HG02970 (cell line): ENCODE measurements around the gene ETV7.
"Not testable (repeated sequence)": the region's sequence is repeated elsewhere in the genome, so short reads cannot be mapped to it uniquely, and the experiment has no call there.

Experiments
- ATAC-seq: cut with Tn5 transposase; IDR thresholded peaks from one replicate; pipeline ENCODE4 v1.9.1; 2021; ENCODE audit warnings: mild to moderate bottlenecking, moderate library complexity, moderate number of reproducible peaks; ENCODE audit not compliant: unreplicated experiment, low FRiP score

Gene ETV7

GRCh38 chr6:36368421-36368820 lies 19.0 kb downstream of the ETV7 start:
- ATAC-seq = no peak

- no peak for ATAC-seq
These were observed 19.7 kb downstream of the ETV7 start for GRCh38 chr6:36367743-36368142.

GRCh38 chr6:36364669-36365479 lies 22.6 kb downstream of the ETV7 start:
- ATAC-seq = no peak

GRCh38 chr6:36364061-36364635 lies 23.3 kb downstream of the ETV7 start:
- not testable (repeated sequence) for ATAC-seq

GRCh38 chr6:36363371-36363752 lies 24.1 kb downstream of the ETV7 start:
- not testable (repeated sequence) for ATAC-seq

- ATAC-seq = no peak
These were observed 24.7 kb downstream of the ETV7 start for GRCh38 chr6:36362551-36363370.

- ATAC-seq = no peak
These were observed 26.4 kb downstream of the ETV7 start for GRCh38 chr6:36361071-36361470.

GRCh38 chr6:36360241-36361054 lies 27.0 kb downstream of the ETV7 start:
- no peak for ATAC-seq

- ATAC-seq = no peak
These were observed 29.1 kb downstream of the ETV7 start for GRCh38 chr6:36358226-36358915.

- no peak for ATAC-seq
These were observed 29.6 kb downstream of the ETV7 start for GRCh38 chr6:36357872-36358225.

- no peak for ATAC-seq
These were observed 31.6 kb downstream of the ETV7 start for GRCh38 chr6:36355819-36356218.

GRCh38 chr6:36353411-36353915 lies 34.0 kb downstream of the ETV7 start:
- no peak for ATAC-seq

GRCh38 chr6:36352477-36353157 lies 34.9 kb downstream of the ETV7 start:
- no peak for ATAC-seq

- no peak for ATAC-seq
These were observed 36.5 kb downstream of the ETV7 start for GRCh38 chr6:36350681-36351571.

- no peak for ATAC-seq
These were observed 37.4 kb downstream of the ETV7 start for GRCh38 chr6:36350082-36350481.

- no peak for ATAC-seq
These were observed 38.2 kb downstream of the ETV7 start for GRCh38 chr6:36349240-36349639.

- no peak for ATAC-seq
These were observed 39.8 kb downstream of the ETV7 start for GRCh38 chr6:36347621-36348020.
